H1 (cell line): ENCODE results near the gene ANK3. TPM values are rescaled to one million over a fixed set of nuclear protein-coding genes. Genes with fewer than 3 reads are reported as not detected.
A peak's percentile ranks its signal among the peaks of the same experiment; 100 is the strongest.

Experiments used
- CTCF ChIA-PET: fragments of 300-600 bp; sonication (Branson Sonifier 250); formaldehyde crosslinking; loops from one replicate; lab custom pipeline; 2021; ENCODE audit not compliant: partially characterized antibody; lab: Charles Lee
- POLR2A ChIA-PET: fragments of 300-600 bp; sonication (Branson Sonifier 250); formaldehyde crosslinking; loops from one replicate; lab custom pipeline; 2021; ENCODE audit warnings: inconsistent platforms; ENCODE audit not compliant: partially characterized antibody; lab: Charles Lee
- DNase-seq, 2 experiments: peaks; one replicate each; pipeline versions ENCODE4 v3.0.0 to v3.0.0-alpha.2; 2010 to 2022; ENCODE audit warnings: low spot score in 2 of 2, low read depth in 1 of 2, mixed read lengths in 1 of 2
- FAIRE-seq: peaks from 2 replicates; lab custom pipeline; 2011; peaks lifted over from hg19 to GRCh38; lab: Jason Lieb, UNC
- H2AFZ ChIP-seq: 2 replicates; pipeline ENCODE4 v1.8.1; 2012; ENCODE audit warnings: low read length, inconsistent platforms
- H2AK5ac ChIP-seq: 2 replicates; pipeline ENCODE4 v1.6.1; 2013; ENCODE audit warnings: low read depth, low read length
- H2BK120ac ChIP-seq: replicated peaks from 2 replicates; pipeline ENCODE3; 2013; ENCODE audit warnings: low read depth, low read length, inconsistent platforms
- H2BK12ac ChIP-seq: 2 replicates; pipeline ENCODE4 v1.6.1; 2013; ENCODE audit warnings: low read depth, low read length
- H2BK15ac ChIP-seq: 2 replicates; pipeline ENCODE4 v1.6.1; 2013; ENCODE audit warnings: low read length
- H2BK20ac ChIP-seq: 2 replicates; pipeline ENCODE4 v1.6.1; 2013; ENCODE audit warnings: low read length
- H2BK5ac ChIP-seq: 2 replicates; pipeline ENCODE4 v1.6.1; 2013; ENCODE audit warnings: low read depth, low read length
- H3K14ac ChIP-seq: 2 replicates; pipeline ENCODE4 v1.6.1; 2013; ENCODE audit warnings: inconsistent platforms; ENCODE audit not compliant: insufficient read length
- H3K18ac ChIP-seq: 2 replicates; pipeline ENCODE4 v1.6.1; 2013; ENCODE audit warnings: low read length; ENCODE audit errors: extremely low read depth
- H3K23ac ChIP-seq: 2 replicates; pipeline ENCODE4 v1.6.1; 2013; ENCODE audit warnings: inconsistent platforms; ENCODE audit not compliant: insufficient read length
- H3K23me2 ChIP-seq: 2 replicates; pipeline ENCODE4 v1.6.1; 2013; ENCODE audit warnings: low read depth, low read length
- H3K27ac ChIP-seq: 2 replicates; pipeline ENCODE4 v1.6.1; 2011; ENCODE audit warnings: low read depth, low read length, inconsistent platforms
- H3K27me3 ChIP-seq, 4 experiments: replicated peaks in 1 of 4; 1 replicate in 1 of 4; 2 replicates in 3 of 4; pipeline versions ENCODE4 v1.6.1 to v1.8.1; 2011 to 2013; ENCODE audit warnings: low read length in 3 of 4, mild to moderate bottlenecking in 3 of 4, inconsistent platforms in 2 of 4, mixed read lengths in 2 of 4, moderate library complexity in 1 of 4; ENCODE audit not compliant: control insufficient read depth in 3 of 4, insufficient read depth in 3 of 4; ENCODE audit errors: extremely low read depth in 1 of 4
- H3K36me3 ChIP-seq, 4 experiments: 2 replicates each; pipeline versions ENCODE4 v1.6.1 to v1.8.1; 2011 to 2013; ENCODE audit warnings: mild to moderate bottlenecking in 4 of 4, low read length in 3 of 4, moderate library complexity in 2 of 4, control low read depth in 1 of 4, inconsistent platforms in 1 of 4; ENCODE audit not compliant: insufficient read depth in 4 of 4, control insufficient read depth in 2 of 4
- H3K4ac ChIP-seq: replicated peaks from 2 replicates; pipeline ENCODE3; 2013; ENCODE audit warnings: low read length, low read depth, mixed read lengths, inconsistent platforms; ENCODE audit not compliant: insufficient read length
- H3K4me1 ChIP-seq, 4 experiments: replicated peaks in 1 of 4; 1 replicate in 1 of 4; 2 replicates in 3 of 4; pipeline versions ENCODE4 v1.6.1 to v1.8.1; 2011 to 2013; ENCODE audit warnings: low read length in 3 of 4, inconsistent platforms in 2 of 4, mixed read lengths in 1 of 4; ENCODE audit not compliant: insufficient read depth in 4 of 4, control insufficient read depth in 3 of 4
- H3K4me2 ChIP-seq, 2 experiments: 2 replicates each; pipeline versions ENCODE4 v1.6.1 to v1.8.1; 2011 to 2013; ENCODE audit warnings: low read depth in 2 of 2, low read length in 2 of 2, control low read depth in 1 of 2, inconsistent platforms in 1 of 2, mild to moderate bottlenecking in 1 of 2; ENCODE audit not compliant: insufficient read depth in 1 of 2
- H3K4me3 ChIP-seq, 4 experiments: fragments of 200-600, 300-600 bp in 1 of 4; sonication (generic), shearing (Covaris generic), sonication (Bioruptor Twin) in 1 of 4; 2 replicates each; pipeline versions ENCODE4 v1.5.1 to v1.8.1; 2011 to 2016; ENCODE audit warnings: low read length in 4 of 4, low read depth in 3 of 4, control low read depth in 2 of 4, inconsistent platforms in 2 of 4, mild to moderate bottlenecking in 2 of 4, mixed read lengths in 1 of 4, moderate library complexity in 1 of 4; ENCODE audit not compliant: insufficient read depth in 2 of 4; ENCODE audit errors: extremely low read depth in 1 of 4
- H3K56ac ChIP-seq: replicated peaks from 2 replicates; pipeline ENCODE3; 2013; ENCODE audit warnings: low read depth, mild to moderate bottlenecking, mixed read lengths, low read length, inconsistent platforms; ENCODE audit not compliant: insufficient read length
- H3K79me1 ChIP-seq: 2 replicates; pipeline ENCODE4 v1.6.1; 2013; ENCODE audit warnings: low read depth, low read length, control low read depth
- H3K79me2 ChIP-seq, 2 experiments: 2 replicates each; pipeline versions ENCODE4 v1.6.1 to v1.8.1; 2012 to 2013; ENCODE audit warnings: low read length in 2 of 2, mild to moderate bottlenecking in 2 of 2, inconsistent platforms in 1 of 2; ENCODE audit not compliant: insufficient read depth in 2 of 2, control insufficient read depth in 1 of 2
- H3K9ac ChIP-seq, 4 experiments: replicated peaks in 1 of 4; 1 replicate in 1 of 4; 2 replicates in 3 of 4; pipeline versions ENCODE4 v1.6.1 to v1.8.1; 2011 to 2013; ENCODE audit warnings: low read depth in 3 of 4, low read length in 3 of 4, control low read depth in 2 of 4, mild to moderate bottlenecking in 2 of 4, moderate library complexity in 2 of 4, inconsistent platforms in 1 of 4; ENCODE audit errors: extremely low read depth in 1 of 4
- H3K9me3 ChIP-seq, 2 experiments: 2 replicates each; pipeline versions ENCODE4 v1.6.1 to v1.8.1; 2012 to 2013; ENCODE audit warnings: mild to moderate bottlenecking in 2 of 2, moderate library complexity in 2 of 2, control low read depth in 1 of 2, inconsistent platforms in 1 of 2, low read depth in 1 of 2, low read length in 1 of 2, mixed read lengths in 1 of 2; ENCODE audit not compliant: insufficient read depth in 2 of 2
- H4K20me1 ChIP-seq, 2 experiments: replicated peaks in 1 of 2; 2 replicates each; pipeline versions ENCODE3 to v1.8.1; 2011 to 2013; ENCODE audit warnings: inconsistent platforms in 2 of 2, low read length in 2 of 2, mild to moderate bottlenecking in 1 of 2; ENCODE audit not compliant: insufficient read depth in 2 of 2, control insufficient read depth in 1 of 2
- H4K5ac ChIP-seq: 2 replicates; pipeline ENCODE4 v1.6.1; 2013; ENCODE audit warnings: low read length, low read depth, mixed read lengths, inconsistent platforms; ENCODE audit not compliant: insufficient read length
- H4K8ac ChIP-seq: 2 replicates; pipeline ENCODE4 v1.8.0; 2013; ENCODE audit warnings: mild to moderate bottlenecking, moderate library complexity, low read length, inconsistent platforms; ENCODE audit not compliant: insufficient read depth; ENCODE audit errors: extremely low read depth
- H4K91ac ChIP-seq: replicated peaks from 2 replicates; pipeline ENCODE3; 2013; ENCODE audit warnings: low read length, mixed read lengths, inconsistent platforms; ENCODE audit not compliant: insufficient read length
- CBX8 ChIP-seq: fragments of 300-800, 300-1000 bp; sonication (generic); IDR thresholded peaks from 2 replicates; pipeline ENCODE4 v1.7.1; 2016; ENCODE audit warnings: low read depth, low read length, borderline replicate concordance
- KDM4A ChIP-seq: IDR thresholded peaks from one replicate; pipeline ENCODE4 v1.7.1; 2012; ENCODE audit warnings: low read depth, mild to moderate bottlenecking, moderate library complexity, low read length, inconsistent platforms; ENCODE audit not compliant: severe bottlenecking
- RAD21 ChIP-seq, 2 experiments: IDR thresholded peaks in 1 of 2; conservative IDR thresholded peaks in 1 of 2; 2 replicates each; pipeline ENCODE4 v1.6.1; 2011; ENCODE audit warnings: low read depth in 2 of 2, low read length in 2 of 2, improper control_type of control experiment in 1 of 2, inconsistent platforms in 1 of 2, mild to moderate bottlenecking in 1 of 2, moderate library complexity in 1 of 2
- RXRA ChIP-seq: IDR thresholded peaks from 2 replicates; pipeline ENCODE4 v1.6.1; 2011; ENCODE audit warnings: low read depth, mild to moderate bottlenecking, low read length, moderate library complexity; ENCODE audit not compliant: insufficient read depth
- WGBS, 2 experiments: shearing (Covaris generic) in 1 of 2; methylation state at CpG; one replicate each; pipeline versions ENCODE4 v1.1.6 to v1.1.7; 2013 to 2015; ENCODE audit warnings: low lambda C conversion rate in 2 of 2, mixed read lengths in 2 of 2, inconsistent platforms in 1 of 2, low coverage in 1 of 2, missing lambda C conversion rate in 1 of 2; ENCODE audit not compliant: insufficient replicate concordance in 2 of 2, insufficient coverage in 1 of 2, insufficient read length in 1 of 2; ENCODE audit errors: extremely low coverage in 1 of 2, missing lambda C conversion rate in 1 of 2; 5-methylcytosine and 5-hydroxymethylcytosine counted together
- polyA plus RNA-seq, 7 experiments: library from polyadenylated mRNA; depleted of rRNA in 3 of 7; stranded (reverse) in 5 of 7; unstranded in 2 of 7; fragments of >200 nt in 5 of 7; fragments of 200-250 nt in 2 of 7; gene quantifications; 1 replicate in 5 of 7; 2 replicates in 1 of 7; 4 replicates in 1 of 7; pipeline versions ENCODE4 v1.2.1 to v1.2.3, GENCODE V29; 2011 to 2013; ENCODE audit warnings: missing spikeins in 2 of 7, mixed read lengths in 2 of 7
- total RNA-seq: library from RNA; stranded (reverse); fragmentation: NEBNext Ultra II Directional; extraction: Animal tissue kit (Norgen Biotek cat#: 25700); gene quantifications from 2 replicates; pipeline ENCODE4 v1.2.1, GENCODE V29; 2021
- TF ChIP-seq, protein P1 (sequence below), 3 experiments: IDR thresholded peaks; 1 replicate in 2 of 3; 2 replicates in 1 of 3; pipeline versions ENCODE4 v1.5.1 to v1.6.1; 2011; ENCODE audit warnings: low read length in 3 of 3, mild to moderate bottlenecking in 3 of 3, inconsistent platforms in 2 of 3, low read depth in 1 of 3, moderate library complexity in 1 of 3; ENCODE audit not compliant: insufficient read depth in 1 of 3; ENCODE audit errors: control extremely low read depth in 1 of 3

ANK3 gene
- total and polyA plus RNA-seq, 2 of the 8 experiments (the other 6 are each of a cell fraction or from before 2014, with no cell fraction given): 18.1 to 67.9 TPM

DNA sequence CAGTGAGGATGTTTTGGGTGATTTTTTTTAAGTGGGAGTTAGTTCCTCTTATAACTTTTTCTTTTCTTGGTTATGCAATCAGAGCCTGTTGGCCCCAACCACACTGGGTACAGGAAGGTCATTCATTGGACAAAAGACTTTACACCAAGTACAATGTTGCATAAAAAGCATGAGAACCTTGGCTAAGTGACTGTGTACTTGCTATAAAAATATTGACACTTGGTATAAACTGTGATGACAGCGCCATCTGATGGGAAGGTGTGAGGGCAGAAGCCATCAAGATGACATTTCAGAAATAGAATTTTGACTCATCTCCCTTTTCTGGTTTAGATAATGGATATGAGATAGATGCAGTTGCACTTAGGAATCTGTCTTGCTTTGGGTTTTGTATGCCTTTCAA is 357.0 kb downstream of the ANK3 start:
- no peaks in the 10 kb centered on the region for H3K27me3 ChIP-seq
- no peak overlapping the region for H2BK15ac ChIP-seq
- no peaks in the 10 kb centered on the region for H3K9me3 ChIP-seq
- no peak overlapping the region for H2BK120ac ChIP-seq
- CTCF ChIA-PET: interaction anchor here (0.6 to 1.8 kb wide), 6 partner anchors 9 to 127 kb away, joined by 3 to 7 read pairs (median 6); no protein-coding TSS in a partner anchor
- no peak overlapping the region for H4K5ac ChIP-seq
- H3K14ac ChIP-seq: no peak overlapping the region
- H4K20me1 ChIP-seq: no peaks in the 10 kb centered on the region
- H2BK5ac ChIP-seq: no peak overlapping the region
- peak; percentile 76 for FAIRE-seq
- DNase-seq: no peak
- H3K23me2 ChIP-seq: no peaks in the 10 kb centered on the region
- WGBS, 2 experiments: 14% methylated on average over 1 of the region's 1 CpG; no CpG with 5 or more reads in 1 of the 2 experiments
- H3K79me1 ChIP-seq: no peaks in the 10 kb centered on the region
- no peaks in the 10 kb centered on the region for H3K79me2 ChIP-seq
- H3K4me2 ChIP-seq: no peak overlapping the region
- no peak overlapping the region for H3K18ac ChIP-seq
- H3K27ac ChIP-seq: no peak overlapping the region
- H4K91ac ChIP-seq: no peak overlapping the region
- H3K36me3 ChIP-seq: no peaks in the 10 kb centered on the region
- H3K56ac ChIP-seq: no peak overlapping the region
- H2BK20ac ChIP-seq: no peak overlapping the region
- no peak overlapping the region for H2BK12ac ChIP-seq
- peak; percentile 86 to 88 for TF ChIP-seq RAD21 (IDR thresholded peaks at IDR 0.05 in 1 of 2, conservative IDR thresholded peaks at IDR 0.05 in 1 of 2; ENCODE audit: low read depth in 2 of 2, low read length in 2 of 2)
- TF ChIP-seq CBX8: no peak
- TF ChIP-seq KDM4A: no peak
- TF ChIP-seq, protein P1, sequence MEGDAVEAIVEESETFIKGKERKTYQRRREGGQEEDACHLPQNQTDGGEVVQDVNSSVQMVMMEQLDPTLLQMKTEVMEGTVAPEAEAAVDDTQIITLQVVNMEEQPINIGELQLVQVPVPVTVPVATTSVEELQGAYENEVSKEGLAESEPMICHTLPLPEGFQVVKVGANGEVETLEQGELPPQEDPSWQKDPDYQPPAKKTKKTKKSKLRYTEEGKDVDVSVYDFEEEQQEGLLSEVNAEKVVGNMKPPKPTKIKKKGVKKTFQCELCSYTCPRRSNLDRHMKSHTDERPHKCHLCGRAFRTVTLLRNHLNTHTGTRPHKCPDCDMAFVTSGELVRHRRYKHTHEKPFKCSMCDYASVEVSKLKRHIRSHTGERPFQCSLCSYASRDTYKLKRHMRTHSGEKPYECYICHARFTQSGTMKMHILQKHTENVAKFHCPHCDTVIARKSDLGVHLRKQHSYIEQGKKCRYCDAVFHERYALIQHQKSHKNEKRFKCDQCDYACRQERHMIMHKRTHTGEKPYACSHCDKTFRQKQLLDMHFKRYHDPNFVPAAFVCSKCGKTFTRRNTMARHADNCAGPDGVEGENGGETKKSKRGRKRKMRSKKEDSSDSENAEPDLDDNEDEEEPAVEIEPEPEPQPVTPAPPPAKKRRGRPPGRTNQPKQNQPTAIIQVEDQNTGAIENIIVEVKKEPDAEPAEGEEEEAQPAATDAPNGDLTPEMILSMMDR (IDR thresholded peaks at IDR 0.05; ENCODE audit: control extremely low read depth in 1 of 3, insufficient read depth in 1 of 3, low read depth in 1 of 3, low read length in 3 of 3): peak in 2 of 3 experiments; percentile 51 to 78; a peak in 2 of 4 replicates
- TF ChIP-seq RXRA: no peak
- no peak overlapping the region for H3K9ac ChIP-seq
- no peak overlapping the region for H3K23ac ChIP-seq
- POLR2A ChIA-PET: no interaction called here
- no peak overlapping the region for H4K8ac ChIP-seq
- H3K4me1 ChIP-seq: peaks cover 0 to 4% (median 1%) of the 10 kb centered on the region in 4 experiments; a peak in 3 of 7 replicates
- no peak overlapping the region for H2AFZ ChIP-seq
- H3K4me3 ChIP-seq: no peak overlapping the region
- no peak overlapping the region for H2AK5ac ChIP-seq
- H3K4ac ChIP-seq: no peak overlapping the region
